Activated CD4-positive, alpha-beta T cell treated with anti-CD3 and anti-CD28 coated beads for 1 hour (primary cell): Measurements from ENCODE around the gene SPTBN5.
"Not testable (repeated sequence)": the region's sequence is repeated elsewhere in the genome, so short reads cannot be mapped to it uniquely, and the experiment has no call there.

ENCODE experiments used
- DNase-seq: peaks from one replicate; pipeline ENCODE4 v3.0.0-alpha.2; 2020

SPTBN5 gene

GRCh38 chr15:41840673-41841072 lies 53.2 kb downstream of the SPTBN5 start:
- no peak for DNase-seq

- DNase-seq: no peak
Observed at GRCh38 chr15:41839781-41840491, 53.9 kb downstream of the SPTBN5 start.

- no peak for DNase-seq
Observed at GRCh38 chr15:41838400-41838897, 55.4 kb downstream of the SPTBN5 start, which contains the start of gene PLA2G4B. PLA2G4B (plus strand) TSS chr15:41838847; CDS start chr15:41838914, 67 bp downstream.

- DNase-seq: no peak
Observed at GRCh38 chr15:41836713-41837454, 57.0 kb downstream of the SPTBN5 start.

- DNase-seq: no peak
Observed at GRCh38 chr15:41836073-41836472, 57.8 kb downstream of the SPTBN5 start.

- DNase-seq: no peak
Observed at GRCh38 chr15:41834096-41834495, 59.8 kb downstream of the SPTBN5 start.

- no peak for DNase-seq
Observed at GRCh38 chr15:41832875-41833274, 61.0 kb downstream of the SPTBN5 start.

- DNase-seq: no peak
Observed at GRCh38 chr15:41832208-41832607, 61.6 kb downstream of the SPTBN5 start.

GRCh38 chr15:41831291-41831690 lies 62.6 kb downstream of the SPTBN5 start:
- not testable (repeated sequence) for DNase-seq

- no peak for DNase-seq
Observed at GRCh38 chr15:41829959-41830646, 63.8 kb downstream of the SPTBN5 start.

GRCh38 chr15:41828807-41829141 lies 65.1 kb downstream of the SPTBN5 start:
- DNase-seq: no peak

GRCh38 chr15:41827880-41828806 lies 65.7 kb downstream of the SPTBN5 start, which contains the start of gene JMJD7:
JMJD7 (plus strand) TSS chr15:41828092; CDS start chr15:41828125, 33 bp downstream.
- DNase-seq: peak; percentile 89

- no peak for DNase-seq
Observed at GRCh38 chr15:41827290-41827879, 66.5 kb downstream of the SPTBN5 start.

- no peak for DNase-seq
Observed at GRCh38 chr15:41825572-41826535, 68.0 kb downstream of the SPTBN5 start.

GRCh38 chr15:41825145-41825544 lies 68.7 kb downstream of the SPTBN5 start:
- no peak for DNase-seq

GRCh38 chr15:41824062-41824745 lies 69.6 kb downstream of the SPTBN5 start:
- no peak for DNase-seq

- DNase-seq: no peak
Observed at GRCh38 chr15:41823502-41823901, 70.4 kb downstream of the SPTBN5 start.

- DNase-seq: no peak
Observed at GRCh38 chr15:41822957-41823356, 70.9 kb downstream of the SPTBN5 start.

- no peak for DNase-seq
Observed at GRCh38 chr15:41822471-41822870, 71.4 kb downstream of the SPTBN5 start.

- no peak for DNase-seq
Observed at GRCh38 chr15:41821831-41822230, 72.0 kb downstream of the SPTBN5 start.
